Spleen (tissue), 7 donors: ENCODE measurements around the gene KIF18B.

Source experiments
- POLR2AphosphoS5 ChIP-seq, 3 donors: sonication (generic); formaldehyde crosslinking; IDR thresholded peaks; one replicate each; pipeline ENCODE4 v1.5.1; 2017; ENCODE audit warnings: antibody characterized with exemption in 3 of 3
- TF ChIP-seq, protein P1 (sequence below), 11 experiments: fragments of 200-600 bp in 7 of 11; fragments of 450-650 bp in 4 of 11; sonication (generic) in 4 of 11; IDR thresholded peaks in 8 of 11; conservative IDR thresholded peaks in 3 of 11; 1 replicate in 7 of 11; 2 replicates in 4 of 11; pipeline versions ENCODE4 v1.4.0 to v1.8.0; 2016 to 2021; ENCODE audit warnings: antibody characterized with exemption in 11 of 11, inconsistent platforms in 4 of 11, mild to moderate bottlenecking in 1 of 11
- donor health status: DM: no; HTN: no; CAD: no; lungs with moderate emphysema.
- donor health status: DM: no; HTN: no; CAD: no.
- donor health status: DM: no; HTN: no; CAD: no.

- TF ChIP-seq, protein P1, sequence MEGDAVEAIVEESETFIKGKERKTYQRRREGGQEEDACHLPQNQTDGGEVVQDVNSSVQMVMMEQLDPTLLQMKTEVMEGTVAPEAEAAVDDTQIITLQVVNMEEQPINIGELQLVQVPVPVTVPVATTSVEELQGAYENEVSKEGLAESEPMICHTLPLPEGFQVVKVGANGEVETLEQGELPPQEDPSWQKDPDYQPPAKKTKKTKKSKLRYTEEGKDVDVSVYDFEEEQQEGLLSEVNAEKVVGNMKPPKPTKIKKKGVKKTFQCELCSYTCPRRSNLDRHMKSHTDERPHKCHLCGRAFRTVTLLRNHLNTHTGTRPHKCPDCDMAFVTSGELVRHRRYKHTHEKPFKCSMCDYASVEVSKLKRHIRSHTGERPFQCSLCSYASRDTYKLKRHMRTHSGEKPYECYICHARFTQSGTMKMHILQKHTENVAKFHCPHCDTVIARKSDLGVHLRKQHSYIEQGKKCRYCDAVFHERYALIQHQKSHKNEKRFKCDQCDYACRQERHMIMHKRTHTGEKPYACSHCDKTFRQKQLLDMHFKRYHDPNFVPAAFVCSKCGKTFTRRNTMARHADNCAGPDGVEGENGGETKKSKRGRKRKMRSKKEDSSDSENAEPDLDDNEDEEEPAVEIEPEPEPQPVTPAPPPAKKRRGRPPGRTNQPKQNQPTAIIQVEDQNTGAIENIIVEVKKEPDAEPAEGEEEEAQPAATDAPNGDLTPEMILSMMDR (IDR thresholded peaks at IDR 0.05 in 8 of 11, conservative IDR thresholded peaks at IDR 0.05 in 3 of 11) = no peak
- no peak for TF ChIP-seq POLR2AphosphoS5 (IDR thresholded peaks at IDR 0.05)
Observed at GRCh38 chr17:44932787-44933097, 14.8 kb downstream of the KIF18B start.
